Measurements from ENCODE around the gene KLRF1.

- TF ChIP-seq NANOG (IDR thresholded peaks at IDR 0.05; ENCODE audit: borderline replicate concordance) (no peak), CTCF (conservative IDR thresholded peaks at IDR 0.05; ENCODE audit: low read depth in 2 of 2) (no peak), POLR2AphosphoS5 (IDR thresholded peaks at IDR 0.05; ENCODE audit: low read depth) (no peak), EZH2 (IDR thresholded peaks at IDR 0.05; ENCODE audit: low read depth, unreplicated experiment) (no peak), ETS1 (IDR thresholded peaks at IDR 0.05) (no peak), ZNF114 (CRISPR knock-in tag; IDR thresholded peaks at IDR 0.05) (no peak), JUNB (IDR thresholded peaks at IDR 0.05; ENCODE audit: unreplicated experiment) (no peak), EZH2phosphoT487 (IDR thresholded peaks at IDR 0.05; ENCODE audit: unreplicated experiment) (no peak)
- TF ChIP-seq, protein P1, sequence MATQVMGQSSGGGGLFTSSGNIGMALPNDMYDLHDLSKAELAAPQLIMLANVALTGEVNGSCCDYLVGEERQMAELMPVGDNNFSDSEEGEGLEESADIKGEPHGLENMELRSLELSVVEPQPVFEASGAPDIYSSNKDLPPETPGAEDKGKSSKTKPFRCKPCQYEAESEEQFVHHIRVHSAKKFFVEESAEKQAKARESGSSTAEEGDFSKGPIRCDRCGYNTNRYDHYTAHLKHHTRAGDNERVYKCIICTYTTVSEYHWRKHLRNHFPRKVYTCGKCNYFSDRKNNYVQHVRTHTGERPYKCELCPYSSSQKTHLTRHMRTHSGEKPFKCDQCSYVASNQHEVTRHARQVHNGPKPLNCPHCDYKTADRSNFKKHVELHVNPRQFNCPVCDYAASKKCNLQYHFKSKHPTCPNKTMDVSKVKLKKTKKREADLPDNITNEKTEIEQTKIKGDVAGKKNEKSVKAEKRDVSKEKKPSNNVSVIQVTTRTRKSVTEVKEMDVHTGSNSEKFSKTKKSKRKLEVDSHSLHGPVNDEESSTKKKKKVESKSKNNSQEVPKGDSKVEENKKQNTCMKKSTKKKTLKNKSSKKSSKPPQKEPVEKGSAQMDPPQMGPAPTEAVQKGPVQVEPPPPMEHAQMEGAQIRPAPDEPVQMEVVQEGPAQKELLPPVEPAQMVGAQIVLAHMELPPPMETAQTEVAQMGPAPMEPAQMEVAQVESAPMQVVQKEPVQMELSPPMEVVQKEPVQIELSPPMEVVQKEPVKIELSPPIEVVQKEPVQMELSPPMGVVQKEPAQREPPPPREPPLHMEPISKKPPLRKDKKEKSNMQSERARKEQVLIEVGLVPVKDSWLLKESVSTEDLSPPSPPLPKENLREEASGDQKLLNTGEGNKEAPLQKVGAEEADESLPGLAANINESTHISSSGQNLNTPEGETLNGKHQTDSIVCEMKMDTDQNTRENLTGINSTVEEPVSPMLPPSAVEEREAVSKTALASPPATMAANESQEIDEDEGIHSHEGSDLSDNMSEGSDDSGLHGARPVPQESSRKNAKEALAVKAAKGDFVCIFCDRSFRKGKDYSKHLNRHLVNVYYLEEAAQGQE (IDR thresholded peaks at IDR 0.05; ENCODE audit: unreplicated experiment) = no peak
Observed at GRCh38 chr12:9851050-9851449, 23.8 kb downstream of the KLRF1 start.

Measured in GM23338 (cell line).